VCaP (cell line): Measurements from ENCODE around the gene FICD.

Source experiments
- H3K27ac ChIP-seq: fragments of 450-650 bp; 2 replicates; pipeline ENCODE4 v1.5.1; 2017
- TF ChIP-seq, protein P1 (sequence below): fragments of 450-650 bp; conservative IDR thresholded peaks from 2 replicates; pipeline ENCODE4 v1.5.1; 2017; ENCODE audit warnings: mild to moderate bottlenecking, moderate library complexity

Gene FICD

GRCh38 chr12:108509806-108510205, 5.3 kb upstream of the FICD start:
- H3K27ac ChIP-seq = no peak overlapping the region
- TF ChIP-seq, protein P1, sequence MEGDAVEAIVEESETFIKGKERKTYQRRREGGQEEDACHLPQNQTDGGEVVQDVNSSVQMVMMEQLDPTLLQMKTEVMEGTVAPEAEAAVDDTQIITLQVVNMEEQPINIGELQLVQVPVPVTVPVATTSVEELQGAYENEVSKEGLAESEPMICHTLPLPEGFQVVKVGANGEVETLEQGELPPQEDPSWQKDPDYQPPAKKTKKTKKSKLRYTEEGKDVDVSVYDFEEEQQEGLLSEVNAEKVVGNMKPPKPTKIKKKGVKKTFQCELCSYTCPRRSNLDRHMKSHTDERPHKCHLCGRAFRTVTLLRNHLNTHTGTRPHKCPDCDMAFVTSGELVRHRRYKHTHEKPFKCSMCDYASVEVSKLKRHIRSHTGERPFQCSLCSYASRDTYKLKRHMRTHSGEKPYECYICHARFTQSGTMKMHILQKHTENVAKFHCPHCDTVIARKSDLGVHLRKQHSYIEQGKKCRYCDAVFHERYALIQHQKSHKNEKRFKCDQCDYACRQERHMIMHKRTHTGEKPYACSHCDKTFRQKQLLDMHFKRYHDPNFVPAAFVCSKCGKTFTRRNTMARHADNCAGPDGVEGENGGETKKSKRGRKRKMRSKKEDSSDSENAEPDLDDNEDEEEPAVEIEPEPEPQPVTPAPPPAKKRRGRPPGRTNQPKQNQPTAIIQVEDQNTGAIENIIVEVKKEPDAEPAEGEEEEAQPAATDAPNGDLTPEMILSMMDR = no peak

DNA sequence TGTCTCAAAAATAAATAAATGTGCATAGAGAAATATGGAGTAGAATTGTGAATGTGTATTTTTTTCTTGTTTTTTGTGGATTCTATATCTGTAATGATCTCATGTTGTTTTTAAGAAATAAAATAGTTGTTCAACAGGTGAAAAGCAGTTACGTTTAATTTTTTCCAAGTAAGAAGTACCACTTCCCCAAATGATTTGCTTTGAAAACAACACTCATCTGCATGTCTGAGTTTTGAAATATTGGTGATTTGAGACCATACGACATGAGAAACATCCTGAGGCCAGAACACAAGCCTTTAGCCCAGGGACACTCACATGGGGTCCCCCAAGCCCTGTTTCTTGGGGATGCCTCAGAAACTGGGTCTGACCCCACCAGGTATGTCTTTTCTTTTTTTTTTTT, 4.2 kb upstream of the FICD start:
- H3K27ac ChIP-seq = no peak overlapping the region

GRCh38 chr12:108511633-108512540, 3.2 kb upstream of the FICD start:
- no peak overlapping the region for H3K27ac ChIP-seq
- TF ChIP-seq, protein P1 = peak; percentile 93

More for the DNA sequence above, 4.2 kb upstream of the FICD start:
- TF ChIP-seq, protein P1 = no peak

GRCh38 chr12:108514468-108514972, 557 bp upstream of the FICD start:
- TF ChIP-seq, protein P1 = no peak
- peak overlapping the region; percentile 70; the same call in 1 of the 2 replicates for H3K27ac ChIP-seq

GRCh38 chr12:108515916-108516315, 839 bp downstream of the FICD start:
- TF ChIP-seq, protein P1 = no peak
- peak overlapping the region; percentile 70; the same call in 1 of the 2 replicates for H3K27ac ChIP-seq

DNA sequence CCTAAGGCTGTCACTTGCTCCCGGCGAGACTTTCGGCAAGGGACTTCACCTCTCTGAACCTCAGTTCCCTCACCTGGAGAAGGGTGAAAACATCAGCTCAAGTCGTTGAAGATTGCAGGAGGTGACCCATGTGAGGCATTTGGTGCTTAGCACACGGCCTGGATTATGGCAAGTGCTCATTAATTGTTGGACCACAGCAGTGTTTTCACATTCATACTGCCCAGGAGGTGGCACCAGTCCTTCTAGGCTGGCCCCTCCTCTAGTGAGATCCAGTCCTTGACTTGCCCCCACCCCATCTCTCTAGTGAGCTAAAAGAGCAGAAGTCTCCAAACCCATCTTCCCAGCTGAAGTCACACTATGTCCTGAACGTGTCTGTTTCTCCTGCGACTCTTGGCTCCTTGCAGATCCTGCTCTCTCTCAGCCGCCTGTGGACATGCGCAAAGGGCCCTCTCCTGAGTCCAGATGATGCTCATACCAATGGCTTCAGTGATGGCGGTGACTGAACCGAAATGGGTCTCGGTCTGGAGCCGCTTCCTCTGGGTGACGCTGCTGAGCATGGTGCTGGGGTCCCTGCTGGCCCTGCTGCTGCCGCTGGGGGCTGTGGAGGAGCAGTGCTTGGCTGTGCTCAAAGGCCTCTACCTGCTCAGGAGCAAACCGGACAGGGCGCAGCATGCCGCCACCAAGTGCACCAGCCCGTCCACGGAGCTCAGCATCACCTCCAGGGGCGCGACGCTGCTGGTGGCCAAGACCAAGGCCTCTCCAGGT, 1.6 kb downstream of the FICD start:
- TF ChIP-seq, protein P1 = peak; percentile 25; the same call in 1 of the 2 replicates
- H3K27ac ChIP-seq = no peak overlapping the region
